ENCODE measurements around the gene PRPF39.

Gene PRPF39

DNA sequence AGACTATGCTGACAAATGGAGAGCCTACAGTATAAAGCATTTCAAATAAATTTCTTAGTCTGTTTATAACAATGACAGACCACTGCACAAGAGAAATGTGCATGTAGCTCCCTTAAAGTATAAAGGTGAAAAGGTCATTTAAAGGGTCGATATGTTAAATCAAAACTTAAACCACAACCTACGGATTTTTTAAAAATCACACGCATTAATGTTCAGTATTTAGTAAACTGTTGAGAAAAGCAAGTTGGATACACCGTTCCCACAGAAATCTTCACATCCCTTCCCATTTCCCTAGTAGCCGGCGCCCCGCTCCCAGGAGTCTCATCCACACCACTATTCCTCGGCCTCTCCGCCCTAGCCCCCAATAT, 49.8 kb downstream of the PRPF39 start:
- peak; percentile 11 for ATAC-seq

DNA sequence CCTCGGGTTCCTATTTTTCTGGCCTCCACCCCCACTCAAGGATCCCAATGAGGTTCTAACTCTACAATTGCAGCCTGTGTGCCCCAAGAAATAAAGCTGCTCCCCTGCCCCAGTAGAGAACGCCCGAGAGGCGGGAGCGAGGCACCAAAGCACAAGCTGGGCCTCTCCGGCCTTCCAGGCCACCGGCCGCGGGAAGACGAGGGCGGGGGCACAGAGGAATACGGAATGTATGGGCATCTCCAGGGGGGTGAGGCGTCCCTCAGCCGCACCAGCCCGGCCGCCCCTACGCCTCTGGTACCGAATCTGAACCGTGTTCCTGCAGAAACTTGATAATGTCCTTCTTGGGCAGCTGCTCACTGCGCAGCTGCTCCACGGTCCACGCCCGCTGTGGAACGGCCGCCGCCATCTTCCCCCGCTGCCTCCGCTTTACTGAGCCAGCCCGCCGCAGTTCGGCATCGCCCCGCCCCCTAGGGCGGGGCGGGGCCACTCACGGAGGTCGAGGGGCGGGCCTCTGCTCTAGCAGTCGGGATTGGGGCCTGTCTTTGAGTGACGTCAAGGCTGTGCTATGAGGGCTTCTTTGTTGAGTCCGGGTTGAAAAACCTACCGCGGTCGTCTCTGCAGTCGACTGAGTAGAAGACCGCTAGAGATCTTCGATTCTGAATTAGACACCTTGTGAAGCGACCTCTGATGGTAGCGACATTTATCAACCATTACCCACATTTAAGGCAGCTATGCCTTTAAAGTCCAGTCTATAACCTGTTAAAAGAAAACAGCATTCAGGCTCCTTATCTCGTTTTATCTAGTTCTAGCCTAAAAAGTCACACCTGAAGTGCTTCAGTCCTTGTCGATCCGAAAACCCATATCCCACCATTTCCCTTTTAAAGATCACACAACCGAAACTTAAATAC, 50.4 kb downstream of the PRPF39 start, which contains the start of gene FKBP3:
FKBP3 (minus strand) TSS at position 431 of the 908 bp plus-strand sequence; CDS start at position 406, 25 bp downstream.
- peak; percentile 92 for ATAC-seq
- TF ChIP-seq, protein P1, sequence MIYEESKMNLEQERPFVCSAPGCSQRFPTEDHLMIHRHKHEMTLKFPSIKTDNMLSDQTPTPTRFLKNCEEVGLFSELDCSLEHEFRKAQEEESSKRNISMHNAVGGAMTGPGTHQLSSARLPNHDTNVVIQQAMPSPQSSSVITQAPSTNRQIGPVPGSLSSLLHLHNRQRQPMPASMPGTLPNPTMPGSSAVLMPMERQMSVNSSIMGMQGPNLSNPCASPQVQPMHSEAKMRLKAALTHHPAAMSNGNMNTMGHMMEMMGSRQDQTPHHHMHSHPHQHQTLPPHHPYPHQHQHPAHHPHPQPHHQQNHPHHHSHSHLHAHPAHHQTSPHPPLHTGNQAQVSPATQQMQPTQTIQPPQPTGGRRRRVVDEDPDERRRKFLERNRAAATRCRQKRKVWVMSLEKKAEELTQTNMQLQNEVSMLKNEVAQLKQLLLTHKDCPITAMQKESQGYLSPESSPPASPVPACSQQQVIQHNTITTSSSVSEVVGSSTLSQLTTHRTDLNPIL (CRISPR knock-in tag; IDR thresholded peaks at IDR 0.05; ENCODE audit: low read depth), result no peak
- TF ChIP-seq SNAI2 (CRISPR knock-in tag; IDR thresholded peaks at IDR 0.05), result no peak
- TF ChIP-seq PPARA (CRISPR knock-in tag; IDR thresholded peaks at IDR 0.05; ENCODE audit: borderline replicate concordance), result no peak
- TF ChIP-seq ZC3H10 (CRISPR knock-in tag; IDR thresholded peaks at IDR 0.05), result no peak
- TF ChIP-seq GLIS3 (CRISPR knock-in tag; IDR thresholded peaks at IDR 0.05), result no peak
- no peak for TF ChIP-seq ZNF8 (CRISPR knock-in tag; IDR thresholded peaks at IDR 0.05)
- no peak for TF ChIP-seq ZNF70 (CRISPR knock-in tag; IDR thresholded peaks at IDR 0.05)

More for the DNA sequence above, 49.8 kb downstream of the PRPF39 start:
- TF ChIP-seq, protein P2, sequence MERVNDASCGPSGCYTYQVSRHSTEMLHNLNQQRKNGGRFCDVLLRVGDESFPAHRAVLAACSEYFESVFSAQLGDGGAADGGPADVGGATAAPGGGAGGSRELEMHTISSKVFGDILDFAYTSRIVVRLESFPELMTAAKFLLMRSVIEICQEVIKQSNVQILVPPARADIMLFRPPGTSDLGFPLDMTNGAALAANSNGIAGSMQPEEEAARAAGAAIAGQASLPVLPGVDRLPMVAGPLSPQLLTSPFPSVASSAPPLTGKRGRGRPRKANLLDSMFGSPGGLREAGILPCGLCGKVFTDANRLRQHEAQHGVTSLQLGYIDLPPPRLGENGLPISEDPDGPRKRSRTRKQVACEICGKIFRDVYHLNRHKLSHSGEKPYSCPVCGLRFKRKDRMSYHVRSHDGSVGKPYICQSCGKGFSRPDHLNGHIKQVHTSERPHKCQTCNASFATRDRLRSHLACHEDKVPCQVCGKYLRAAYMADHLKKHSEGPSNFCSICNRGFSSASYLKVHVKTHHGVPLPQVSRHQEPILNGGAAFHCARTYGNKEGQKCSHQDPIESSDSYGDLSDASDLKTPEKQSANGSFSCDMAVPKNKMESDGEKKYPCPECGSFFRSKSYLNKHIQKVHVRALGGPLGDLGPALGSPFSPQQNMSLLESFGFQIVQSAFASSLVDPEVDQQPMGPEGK (CRISPR knock-in tag; IDR thresholded peaks at IDR 0.05; ENCODE audit: borderline replicate concordance), result no peak
- no peak for TF ChIP-seq TCF4 (CRISPR knock-in tag; IDR thresholded peaks at IDR 0.05; ENCODE audit: borderline replicate concordance)
- no peak for TF ChIP-seq RARB (CRISPR knock-in tag; IDR thresholded peaks at IDR 0.05)
- no peak for TF ChIP-seq GLIS3 (CRISPR knock-in tag; IDR thresholded peaks at IDR 0.05)
- TF ChIP-seq ZNF70 (CRISPR knock-in tag; IDR thresholded peaks at IDR 0.05), result no peak
- no peak for TF ChIP-seq TOX (CRISPR knock-in tag; IDR thresholded peaks at IDR 0.05; ENCODE audit: borderline replicate concordance)
- TF ChIP-seq, protein P1 (CRISPR knock-in tag; IDR thresholded peaks at IDR 0.05; ENCODE audit: low read depth), result no peak
- TF ChIP-seq, protein P3, sequence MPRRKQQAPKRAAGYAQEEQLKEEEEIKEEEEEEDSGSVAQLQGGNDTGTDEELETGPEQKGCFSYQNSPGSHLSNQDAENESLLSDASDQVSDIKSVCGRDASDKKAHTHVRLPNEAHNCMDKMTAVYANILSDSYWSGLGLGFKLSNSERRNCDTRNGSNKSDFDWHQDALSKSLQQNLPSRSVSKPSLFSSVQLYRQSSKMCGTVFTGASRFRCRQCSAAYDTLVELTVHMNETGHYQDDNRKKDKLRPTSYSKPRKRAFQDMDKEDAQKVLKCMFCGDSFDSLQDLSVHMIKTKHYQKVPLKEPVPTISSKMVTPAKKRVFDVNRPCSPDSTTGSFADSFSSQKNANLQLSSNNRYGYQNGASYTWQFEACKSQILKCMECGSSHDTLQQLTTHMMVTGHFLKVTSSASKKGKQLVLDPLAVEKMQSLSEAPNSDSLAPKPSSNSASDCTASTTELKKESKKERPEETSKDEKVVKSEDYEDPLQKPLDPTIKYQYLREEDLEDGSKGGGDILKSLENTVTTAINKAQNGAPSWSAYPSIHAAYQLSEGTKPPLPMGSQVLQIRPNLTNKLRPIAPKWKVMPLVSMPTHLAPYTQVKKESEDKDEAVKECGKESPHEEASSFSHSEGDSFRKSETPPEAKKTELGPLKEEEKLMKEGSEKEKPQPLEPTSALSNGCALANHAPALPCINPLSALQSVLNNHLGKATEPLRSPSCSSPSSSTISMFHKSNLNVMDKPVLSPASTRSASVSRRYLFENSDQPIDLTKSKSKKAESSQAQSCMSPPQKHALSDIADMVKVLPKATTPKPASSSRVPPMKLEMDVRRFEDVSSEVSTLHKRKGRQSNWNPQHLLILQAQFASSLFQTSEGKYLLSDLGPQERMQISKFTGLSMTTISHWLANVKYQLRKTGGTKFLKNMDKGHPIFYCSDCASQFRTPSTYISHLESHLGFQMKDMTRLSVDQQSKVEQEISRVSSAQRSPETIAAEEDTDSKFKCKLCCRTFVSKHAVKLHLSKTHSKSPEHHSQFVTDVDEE (CRISPR knock-in tag; IDR thresholded peaks at IDR 0.05), result no peak
- TF ChIP-seq OSR1 (CRISPR knock-in tag; IDR thresholded peaks at IDR 0.05), result no peak
- no peak for TF ChIP-seq BACH2 (CRISPR knock-in tag; IDR thresholded peaks at IDR 0.05; ENCODE audit: borderline replicate concordance)
- TF ChIP-seq ZC3H10 (CRISPR knock-in tag; IDR thresholded peaks at IDR 0.05), result no peak
- TF ChIP-seq, protein P4, sequence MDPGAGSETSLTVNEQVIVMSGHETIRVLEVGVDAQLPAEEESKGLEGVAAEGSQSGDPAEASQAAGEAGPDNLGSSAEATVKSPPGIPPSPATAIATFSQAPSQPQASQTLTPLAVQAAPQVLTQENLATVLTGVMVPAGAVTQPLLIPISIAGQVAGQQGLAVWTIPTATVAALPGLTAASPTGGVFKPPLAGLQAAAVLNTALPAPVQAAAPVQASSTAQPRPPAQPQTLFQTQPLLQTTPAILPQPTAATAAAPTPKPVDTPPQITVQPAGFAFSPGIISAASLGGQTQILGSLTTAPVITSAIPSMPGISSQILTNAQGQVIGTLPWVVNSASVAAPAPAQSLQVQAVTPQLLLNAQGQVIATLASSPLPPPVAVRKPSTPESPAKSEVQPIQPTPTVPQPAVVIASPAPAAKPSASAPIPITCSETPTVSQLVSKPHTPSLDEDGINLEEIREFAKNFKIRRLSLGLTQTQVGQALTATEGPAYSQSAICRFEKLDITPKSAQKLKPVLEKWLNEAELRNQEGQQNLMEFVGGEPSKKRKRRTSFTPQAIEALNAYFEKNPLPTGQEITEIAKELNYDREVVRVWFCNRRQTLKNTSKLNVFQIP (CRISPR knock-in tag; IDR thresholded peaks at IDR 0.05; ENCODE audit: borderline replicate concordance, low read depth), result no peak
- no peak for TF ChIP-seq CSDC2 (CRISPR knock-in tag; IDR thresholded peaks at IDR 0.05)
- no peak for TF ChIP-seq ARNTL (CRISPR knock-in tag; IDR thresholded peaks at IDR 0.05; ENCODE audit: borderline replicate concordance, low read depth)
- no peak for TF ChIP-seq PPARA (CRISPR knock-in tag; IDR thresholded peaks at IDR 0.05; ENCODE audit: borderline replicate concordance)
- no peak for TF ChIP-seq ISL1 (CRISPR knock-in tag; IDR thresholded peaks at IDR 0.05)
- no peak for TF ChIP-seq ZNF8 (CRISPR knock-in tag; IDR thresholded peaks at IDR 0.05)
- TF ChIP-seq ZFP3 (CRISPR knock-in tag; IDR thresholded peaks at IDR 0.05), result no peak
- no peak for TF ChIP-seq SNAI2 (CRISPR knock-in tag; IDR thresholded peaks at IDR 0.05)
- TF ChIP-seq ZFP30 (CRISPR knock-in tag; IDR thresholded peaks at IDR 0.05), result no peak

Measured in SK-N-SH treated with all-trans-retinoic acid at 6 μM for 48 hours (cell line).